ENCODE data around the gene MFGE8. TPM values are rescaled to one million over a fixed set of nuclear protein-coding genes. Genes with fewer than 3 reads are reported as not detected.
"Not testable (repeated sequence)": the region's sequence is repeated elsewhere in the genome, so short reads cannot be mapped to it uniquely, and the experiment has no call there.

MFGE8 gene
- total RNA-seq, 4 donors from 2014 or later = 50.7 to 186 (median 81.7) TPM

DNA sequence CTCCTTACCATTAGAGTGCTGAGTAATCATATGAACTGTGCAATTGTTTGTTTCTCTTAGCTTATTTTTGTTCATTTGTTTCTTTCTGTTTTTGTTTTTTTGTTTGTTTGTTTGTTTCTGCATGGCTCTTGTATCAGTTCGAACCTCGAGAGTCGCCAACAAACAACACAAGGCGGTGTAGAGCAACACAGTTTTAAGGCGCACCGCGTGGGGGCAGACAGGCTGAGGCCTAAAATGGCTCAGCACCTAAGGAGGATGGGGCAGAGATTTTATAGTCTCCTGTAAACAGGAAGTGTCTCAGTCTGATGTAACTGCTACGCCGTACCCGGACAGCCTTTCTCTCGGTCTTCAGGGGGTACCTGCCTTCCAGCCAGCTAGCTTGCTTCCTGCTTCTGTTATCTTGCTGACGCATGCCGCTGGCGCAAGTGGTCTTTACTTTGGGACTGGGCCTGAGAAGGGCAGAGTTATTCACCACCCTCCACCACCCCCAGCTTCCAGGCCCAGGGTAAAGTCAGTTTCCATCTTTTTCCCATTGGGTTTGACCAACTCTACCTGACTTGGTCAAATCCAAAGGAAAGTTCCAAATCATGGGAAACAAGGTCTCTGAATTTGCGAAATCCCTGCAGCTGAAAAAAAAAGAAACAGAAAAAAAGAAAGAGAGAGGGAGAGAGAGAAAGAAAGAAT, 25.8 kb upstream of the MFGE8 start:
- Histone ChIP-seq H3K27me3 (peaks cover 0 to 3% (median 0%) of the 10 kb centered on the region in 4 donors), H3K27ac (no peak overlapping the region), H3K36me3 (no peaks in the 10 kb centered on the region), H3K9me3 (no peaks in the 10 kb centered on the region), H3K4me1 (no peaks in the 10 kb centered on the region), H3K4me3 (no peak overlapping the region)
- intact Hi-C loops (cut with DNase I) = no loop called here
- DNase-seq = no peak
- TF ChIP-seq POLR2A (IDR thresholded peaks at IDR 0.05) = no peak
- no peak for TF ChIP-seq CTCF (IDR thresholded peaks at IDR 0.05)
- WGBS, 2 donors = 79 to 88% methylated on average over 12 to 15 of the region's 15 CpGs

DNA sequence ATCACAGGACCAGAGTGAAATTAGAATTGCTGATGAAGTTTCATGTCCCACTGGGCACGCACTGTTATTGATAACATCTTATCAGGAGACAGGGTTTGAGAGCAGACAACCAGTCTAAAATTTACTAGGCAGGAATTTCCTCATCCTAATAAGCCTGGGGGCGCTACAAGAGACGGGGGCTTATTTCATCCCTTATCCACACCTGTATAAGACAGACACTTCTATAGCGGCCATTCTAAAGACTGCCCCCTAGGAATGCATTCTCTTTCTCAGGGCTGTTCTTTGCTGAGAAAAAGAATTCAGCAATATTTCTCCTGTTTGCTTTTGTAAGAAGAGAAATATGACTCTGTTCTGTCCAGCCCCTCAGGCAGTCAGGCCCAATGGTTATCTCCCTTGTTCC, 21.3 kb upstream of the MFGE8 start:
- H3K9me3 ChIP-seq; H3K27ac ChIP-seq; H3K4me3 ChIP-seq; H3K36me3 ChIP-seq; H3K27me3 ChIP-seq; H3K4me1 ChIP-seq; DNase-seq; intact Hi-C loops (cut with DNase I): not testable (repeated sequence)
- WGBS, 2 donors = 88 to 92% methylated on average over 3 to 4 of the region's 4 CpGs

DNA sequence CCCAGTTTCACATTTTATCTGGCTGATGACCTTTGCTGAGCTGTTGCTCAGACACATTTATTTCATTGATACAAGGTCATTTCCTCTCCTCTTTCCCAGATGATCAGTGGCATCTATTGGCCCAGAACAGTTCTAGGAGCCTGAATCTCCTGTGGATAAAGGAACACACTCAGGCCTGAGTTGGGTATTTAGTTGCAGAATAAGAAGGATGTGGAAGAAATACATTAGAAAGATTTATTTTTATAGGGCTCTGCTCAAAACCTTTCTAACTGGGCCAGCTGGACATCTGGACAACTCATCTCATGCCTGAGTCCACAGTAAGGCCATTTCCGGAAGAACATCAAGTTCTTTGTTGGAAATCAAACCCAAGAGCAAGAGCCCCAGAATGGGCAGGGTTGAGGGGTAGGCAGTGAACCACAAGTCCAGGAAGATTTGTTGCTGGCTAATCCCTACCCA, 19.7 kb upstream of the MFGE8 start:
- 86 to 90% methylated on average over 1 of the region's 1 CpG for WGBS, 2 donors
- H3K27ac ChIP-seq = peak overlapping the region in 1 of 4 donors; percentile 52
- DNase-seq = no peak
- intact Hi-C loops (cut with DNase I) = no loop called here
- no peak overlapping the region for H3K4me3 ChIP-seq
- no peak for TF ChIP-seq POLR2A (IDR thresholded peaks at IDR 0.05)
- TF ChIP-seq CTCF (IDR thresholded peaks at IDR 0.05) = no peak
- H3K27me3 ChIP-seq = peaks cover 0 to 3% (median 0%) of the 10 kb centered on the region in 4 donors
- H3K9me3 ChIP-seq = no peaks in the 10 kb centered on the region
- no peaks in the 10 kb centered on the region for H3K4me1 ChIP-seq
- H3K36me3 ChIP-seq = no peaks in the 10 kb centered on the region

GRCh38 chr15:88932271-88932874, 19.2 kb upstream of the MFGE8 start:
- Histone ChIP-seq H3K27ac (peak overlapping the region in 2 of 4 donors; percentile 34 to 52), H3K36me3 (no peaks in the 10 kb centered on the region), H3K4me1 (no peaks in the 10 kb centered on the region), H3K9me3 (no peaks in the 10 kb centered on the region), H3K27me3 (peaks cover 0 to 3% (median 0%) of the 10 kb centered on the region in 4 donors), H3K4me3 (no peak overlapping the region)
- DNase-seq = no peak
- 46 to 55% methylated on average over 4 of the region's 4 CpGs for WGBS, 2 donors
- intact Hi-C loops (cut with DNase I) = no loop called here
- TF ChIP-seq POLR2A (IDR thresholded peaks at IDR 0.05) = no peak
- no peak for TF ChIP-seq CTCF (IDR thresholded peaks at IDR 0.05)

GRCh38 chr15:88930579-88930978, 17.4 kb upstream of the MFGE8 start:
- H3K27ac ChIP-seq = no peak overlapping the region
- no peak for TF ChIP-seq CTCF (IDR thresholded peaks at IDR 0.05)
- no peak for TF ChIP-seq POLR2A (IDR thresholded peaks at IDR 0.05)
- H3K36me3 ChIP-seq = no peaks in the 10 kb centered on the region
- no peak overlapping the region for H3K4me3 ChIP-seq
- intact Hi-C loops (cut with DNase I) = no loop called here
- H3K4me1 ChIP-seq = no peaks in the 10 kb centered on the region
- WGBS, 2 donors = 64 to 81% methylated on average over 2 of the region's 2 CpGs
- no peaks in the 10 kb centered on the region for H3K27me3 ChIP-seq
- DNase-seq = no peak
- no peaks in the 10 kb centered on the region for H3K9me3 ChIP-seq

- H3K27me3 ChIP-seq; H3K9me3 ChIP-seq; DNase-seq; H3K27ac ChIP-seq; intact Hi-C loops (cut with DNase I); H3K4me3 ChIP-seq; H3K36me3 ChIP-seq; H3K4me1 ChIP-seq: not testable (repeated sequence)
- 65 to 72% methylated on average over 3 of the region's 3 CpGs for WGBS, 2 donors
Observed at GRCh38 chr15:88929358-88930098, 16.3 kb upstream of the MFGE8 start.

DNA sequence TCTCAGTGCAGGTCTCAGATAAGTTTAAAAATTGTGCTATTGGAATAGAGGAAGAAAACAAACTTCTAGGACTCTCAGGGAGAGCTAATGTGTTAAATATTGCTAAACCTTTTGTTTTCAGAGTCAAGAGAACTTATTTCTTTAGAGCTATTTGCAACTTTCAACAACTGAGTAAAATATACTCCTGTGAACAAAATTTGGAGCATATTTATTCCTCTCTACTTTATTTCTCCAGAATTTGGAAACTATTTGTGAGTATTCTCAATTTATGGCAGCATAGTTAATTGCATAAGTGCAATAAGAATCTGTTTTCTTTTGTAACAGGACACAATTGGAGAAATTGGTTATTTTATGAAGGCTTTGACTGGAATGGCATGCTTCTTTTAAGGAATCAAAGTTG, 15.0 kb upstream of the MFGE8 start:
- H3K4me1 ChIP-seq; H3K27me3 ChIP-seq; DNase-seq; H3K27ac ChIP-seq; H3K4me3 ChIP-seq; intact Hi-C loops (cut with DNase I); H3K36me3 ChIP-seq; H3K9me3 ChIP-seq: not testable (repeated sequence)

DNA sequence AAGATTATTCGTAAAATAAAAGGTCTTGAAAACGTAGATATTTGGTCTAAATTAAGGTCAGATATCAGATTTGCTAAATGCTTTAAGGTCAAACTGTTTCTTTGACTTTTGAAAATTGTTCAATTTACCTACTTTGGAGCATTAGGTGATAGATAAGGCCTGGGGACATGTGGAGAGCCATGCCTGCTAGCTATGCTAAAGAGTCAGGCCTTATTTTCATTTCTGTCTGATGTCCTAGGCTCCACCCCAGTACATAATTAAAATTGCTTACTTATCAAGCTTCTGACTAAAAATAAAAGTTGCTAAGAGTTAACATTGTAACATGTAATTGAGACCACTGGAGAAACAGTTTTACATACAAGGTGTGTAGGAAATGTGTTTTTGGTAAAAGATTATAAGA, 12.5 kb upstream of the MFGE8 start:
- H3K4me1 ChIP-seq; H3K9me3 ChIP-seq; H3K27me3 ChIP-seq; H3K27ac ChIP-seq; H3K4me3 ChIP-seq; H3K36me3 ChIP-seq; DNase-seq; intact Hi-C loops (cut with DNase I): not testable (repeated sequence)
- WGBS, 2 donors = 50 to 55% methylated on average over 2 of the region's 2 CpGs
